GM12873 (cell line): ENCODE data around the gene SPSB2.

Experiments
- TF ChIP-seq, protein P1 (sequence below): IDR thresholded peaks from 2 replicates; pipeline ENCODE4 v1.5.1; 2012; ENCODE audit warnings: low read depth, mild to moderate bottlenecking, moderate library complexity, low read length, control low read depth; ENCODE audit not compliant: insufficient read depth; ENCODE audit errors: missing control alignments

The SPSB2 gene

DNA sequence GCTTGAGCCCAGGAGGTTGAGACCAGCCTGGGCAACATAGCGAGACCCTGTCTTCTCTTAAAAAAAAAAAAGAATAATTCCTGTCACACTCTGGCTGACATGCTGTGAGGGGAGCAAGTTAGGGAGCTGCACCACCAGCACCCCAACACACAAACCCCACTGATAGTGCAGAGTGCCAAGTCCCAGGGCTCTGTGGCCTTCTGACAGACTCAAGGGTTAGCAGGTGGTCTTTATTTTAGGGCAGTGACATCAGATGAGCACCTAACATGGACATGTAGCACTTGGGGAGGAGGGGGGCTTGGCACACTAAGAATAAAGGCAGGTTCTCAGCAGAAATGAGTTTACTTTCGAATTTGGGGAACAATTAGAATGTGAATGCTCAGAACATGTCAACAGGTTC, 14.3 kb downstream of the SPSB2 start:
- TF ChIP-seq, protein P1, sequence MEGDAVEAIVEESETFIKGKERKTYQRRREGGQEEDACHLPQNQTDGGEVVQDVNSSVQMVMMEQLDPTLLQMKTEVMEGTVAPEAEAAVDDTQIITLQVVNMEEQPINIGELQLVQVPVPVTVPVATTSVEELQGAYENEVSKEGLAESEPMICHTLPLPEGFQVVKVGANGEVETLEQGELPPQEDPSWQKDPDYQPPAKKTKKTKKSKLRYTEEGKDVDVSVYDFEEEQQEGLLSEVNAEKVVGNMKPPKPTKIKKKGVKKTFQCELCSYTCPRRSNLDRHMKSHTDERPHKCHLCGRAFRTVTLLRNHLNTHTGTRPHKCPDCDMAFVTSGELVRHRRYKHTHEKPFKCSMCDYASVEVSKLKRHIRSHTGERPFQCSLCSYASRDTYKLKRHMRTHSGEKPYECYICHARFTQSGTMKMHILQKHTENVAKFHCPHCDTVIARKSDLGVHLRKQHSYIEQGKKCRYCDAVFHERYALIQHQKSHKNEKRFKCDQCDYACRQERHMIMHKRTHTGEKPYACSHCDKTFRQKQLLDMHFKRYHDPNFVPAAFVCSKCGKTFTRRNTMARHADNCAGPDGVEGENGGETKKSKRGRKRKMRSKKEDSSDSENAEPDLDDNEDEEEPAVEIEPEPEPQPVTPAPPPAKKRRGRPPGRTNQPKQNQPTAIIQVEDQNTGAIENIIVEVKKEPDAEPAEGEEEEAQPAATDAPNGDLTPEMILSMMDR = no peak

DNA sequence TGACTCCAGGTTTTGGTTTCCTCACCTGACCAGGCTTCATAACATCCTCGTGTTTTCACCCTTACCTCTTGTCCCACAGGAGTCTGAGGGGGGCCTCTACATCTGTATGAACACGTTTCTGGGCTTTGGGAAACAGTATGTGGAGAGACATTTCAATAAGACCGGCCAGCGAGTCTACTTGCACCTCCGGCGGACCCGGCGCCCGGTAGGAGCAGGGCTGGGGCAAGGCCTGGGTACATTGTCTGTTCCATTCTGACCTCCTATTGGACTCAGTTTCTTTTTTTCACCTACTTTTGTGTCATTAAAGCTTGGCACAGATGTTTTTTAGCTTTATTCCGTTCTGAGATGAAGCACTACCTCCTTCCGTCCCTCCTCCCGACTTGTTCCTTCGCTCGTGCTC, 17.8 kb downstream of the SPSB2 start:
- TF ChIP-seq, protein P1 = no peak

DNA sequence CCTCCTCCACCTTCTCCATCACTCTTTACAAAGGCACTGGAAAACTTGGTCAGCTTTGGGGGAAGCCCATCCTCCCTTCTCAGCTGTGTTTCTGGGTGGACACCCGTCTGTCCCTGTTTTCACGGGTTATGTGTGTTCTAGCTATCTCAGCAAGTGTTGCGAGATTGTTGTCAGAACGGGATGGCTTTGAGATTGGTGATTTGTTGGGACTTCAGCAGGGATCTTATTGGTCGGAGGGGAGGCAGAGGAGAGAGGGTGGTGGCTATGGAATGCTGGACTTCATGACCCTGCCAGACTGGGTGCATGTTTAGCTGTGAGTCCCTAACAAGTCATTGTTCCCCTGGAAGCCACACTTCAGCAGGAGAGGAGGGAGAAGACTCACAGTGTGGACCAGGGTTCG, 19.1 kb downstream of the SPSB2 start:
- TF ChIP-seq, protein P1 = no peak

DNA sequence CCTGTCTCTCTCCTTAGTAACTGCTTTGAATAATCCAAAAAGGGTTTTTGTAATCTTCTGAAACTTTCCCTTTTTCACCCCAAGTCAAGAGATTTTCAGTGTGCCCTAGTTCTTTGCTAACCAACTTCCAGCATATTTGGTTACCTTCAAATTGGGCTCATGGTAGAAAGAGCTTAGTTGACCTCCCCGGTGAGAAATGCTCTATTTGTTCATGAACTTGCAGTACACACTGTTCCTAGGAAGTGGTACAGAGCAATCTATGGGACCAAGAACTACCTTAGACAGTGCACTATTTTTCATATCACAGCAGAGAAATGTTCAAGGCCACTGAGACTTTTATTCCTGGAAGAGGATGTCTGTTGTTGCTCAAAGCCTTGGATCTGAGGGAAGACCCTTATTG, 19.5 kb downstream of the SPSB2 start:
- TF ChIP-seq, protein P1 = no peak

DNA sequence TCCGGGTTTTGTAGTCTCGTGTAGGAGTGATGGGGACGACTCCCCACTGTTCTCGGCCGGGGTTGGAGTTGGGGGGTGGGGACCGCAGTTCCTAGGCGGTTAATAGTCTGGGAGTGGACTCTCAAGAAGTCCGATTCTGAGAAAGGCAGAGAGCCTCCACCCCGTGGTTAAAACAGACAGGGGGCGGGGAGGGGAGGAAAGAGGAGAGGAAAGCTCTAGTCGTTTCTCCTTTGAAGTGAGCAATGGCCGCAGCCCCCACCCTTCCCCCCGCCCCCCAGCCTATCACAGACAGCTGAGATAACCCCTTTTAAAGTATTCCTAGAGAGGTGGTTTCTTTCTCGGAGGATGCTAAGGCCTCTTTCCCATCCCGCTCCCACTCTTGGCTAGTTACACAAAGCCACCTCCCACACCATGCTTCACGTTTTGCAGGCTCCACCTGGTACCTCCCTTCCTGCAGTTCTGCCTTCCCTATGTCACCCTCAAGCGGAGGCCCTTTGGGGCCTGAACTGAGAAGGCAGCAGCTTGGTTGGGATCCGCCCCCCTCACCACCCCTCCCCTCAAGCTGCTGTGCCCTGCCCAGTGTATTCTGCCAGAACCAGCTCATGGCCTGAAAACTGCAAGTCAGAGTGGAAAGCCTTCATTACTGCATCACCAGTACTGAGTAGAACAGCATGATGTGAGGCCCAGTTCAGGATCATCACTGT, 20.3 kb downstream of the SPSB2 start:
- TF ChIP-seq, protein P1 = no peak

DNA sequence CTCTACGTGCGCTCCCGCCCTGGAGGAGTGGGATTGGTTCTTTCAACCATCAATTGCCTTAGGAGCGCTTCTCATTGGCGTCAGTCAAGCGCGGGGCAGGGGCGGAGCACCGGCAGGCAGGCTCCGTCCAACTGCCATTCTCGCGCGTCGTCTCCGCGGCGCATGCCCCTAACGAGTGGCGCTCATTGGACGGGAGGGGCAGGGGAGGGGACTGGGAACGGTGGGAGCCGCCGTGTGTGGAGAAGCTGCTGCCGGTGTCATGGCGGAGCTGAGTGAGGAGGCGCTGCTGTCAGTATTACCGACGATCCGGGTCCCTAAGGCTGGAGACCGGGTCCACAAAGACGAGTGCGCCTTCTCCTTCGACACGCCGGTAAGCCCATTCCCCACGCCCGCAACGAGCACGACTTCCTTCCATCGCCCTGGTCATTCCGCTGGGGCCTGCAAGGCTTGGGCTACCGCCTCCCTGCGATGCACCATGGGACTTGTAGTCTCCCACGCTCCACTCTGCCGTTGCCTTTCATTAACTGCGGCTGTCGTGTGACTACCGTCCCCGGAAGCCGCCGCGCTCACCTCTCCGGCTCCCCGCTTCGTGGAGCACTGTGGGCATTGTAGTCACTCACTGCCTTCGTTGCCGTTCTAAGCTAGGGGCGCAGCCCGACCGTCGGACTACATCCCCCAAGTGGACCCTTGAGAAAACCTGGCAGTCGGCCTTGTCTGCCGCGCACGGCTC, 21.0 kb downstream of the SPSB2 start, which contains the start of gene USP5:
TSS of gene USP5 (plus strand) at position 230 of the 730 bp plus-strand sequence. CDS start at position 260, 30 bp downstream.
- TF ChIP-seq, protein P1 = no peak

DNA sequence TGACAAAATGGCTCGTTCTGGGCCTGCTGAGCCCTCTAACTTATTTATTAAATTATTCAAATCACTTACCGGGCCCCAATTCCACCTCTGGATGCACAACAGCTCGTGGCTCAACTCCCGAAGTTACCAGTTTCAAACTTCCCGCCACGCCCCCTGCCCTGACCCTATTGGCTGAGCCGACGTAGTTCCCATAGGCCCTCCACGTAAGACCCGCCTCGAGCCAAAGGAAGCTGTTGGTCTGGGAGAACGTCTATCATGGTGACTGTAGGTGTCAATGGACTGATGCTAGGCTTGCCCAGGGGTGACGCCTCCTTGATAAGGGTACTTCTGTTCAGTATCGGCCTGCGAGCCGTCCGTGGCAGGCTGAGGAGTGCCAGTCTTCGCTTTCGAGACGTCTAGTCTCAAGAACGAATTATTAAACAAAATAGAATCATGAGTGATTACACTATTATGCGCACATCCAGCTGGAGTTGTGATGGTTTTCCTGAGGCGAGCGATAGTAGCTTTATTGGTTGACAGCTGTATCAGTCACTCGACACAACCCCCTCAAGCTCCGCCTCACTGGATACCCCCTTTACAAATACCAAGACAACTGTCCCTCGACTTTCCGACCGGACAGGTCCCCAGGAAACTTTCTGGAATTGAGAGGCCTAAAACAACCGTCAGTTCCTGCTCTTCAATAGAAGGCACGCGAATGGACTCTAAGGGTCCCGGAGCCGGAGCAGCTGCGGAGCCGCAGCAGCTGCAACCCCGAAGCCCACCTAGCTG, 21.8 kb downstream of the SPSB2 start, which contains the start of gene CDCA3:
TSS of gene CDCA3 (minus strand) at position 134 of the 768 bp plus-strand sequence. CDS start 334 bp downstream, outside the sequence.
- TF ChIP-seq, protein P1 = no peak
